ENCODE results near the gene KMT5B.
A peak's percentile ranks its signal among the peaks of the same experiment; 100 is the strongest.

KMT5B gene

DNA sequence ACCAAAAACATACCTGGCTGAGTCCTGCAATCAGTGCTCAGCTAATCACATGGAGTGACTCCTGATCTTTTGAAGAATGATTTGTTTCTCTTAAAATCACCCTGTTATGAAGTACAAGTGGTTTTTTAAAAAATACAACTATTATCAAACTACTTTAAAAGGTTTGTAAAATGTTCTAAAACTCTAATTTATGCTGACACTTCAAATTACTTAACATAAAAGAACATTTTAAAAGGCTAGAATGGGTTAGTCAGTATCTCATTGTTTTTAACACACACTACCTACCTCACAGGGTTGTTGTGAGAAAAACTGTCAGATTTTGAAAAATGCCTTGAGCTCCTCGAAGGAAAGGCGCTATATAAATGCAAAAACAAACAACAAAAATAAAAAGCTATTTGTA is 33.2 kb downstream of the KMT5B start:
- no peak for DNase-seq (ENCODE audit: low spot score)

DNA sequence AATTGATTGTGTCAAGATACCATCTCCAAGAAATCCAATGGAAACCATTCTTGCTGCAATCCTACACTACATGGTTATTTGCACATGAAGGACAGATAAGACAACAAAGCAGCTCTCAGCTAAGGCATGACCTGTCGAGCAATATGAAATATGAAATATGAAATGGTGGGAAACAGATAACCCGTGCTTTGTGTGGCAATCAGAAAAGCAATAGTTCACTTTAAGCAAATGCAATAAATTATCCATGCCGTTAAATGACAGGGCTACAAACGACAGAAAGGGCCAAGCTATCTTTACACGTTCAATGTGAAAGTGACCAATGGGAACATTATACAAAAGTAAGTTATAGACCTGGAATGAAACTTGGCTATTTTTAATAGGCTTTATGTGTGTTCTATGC is 35.2 kb downstream of the KMT5B start:
- DNase-seq (ENCODE audit: low spot score) = no peak

DNA sequence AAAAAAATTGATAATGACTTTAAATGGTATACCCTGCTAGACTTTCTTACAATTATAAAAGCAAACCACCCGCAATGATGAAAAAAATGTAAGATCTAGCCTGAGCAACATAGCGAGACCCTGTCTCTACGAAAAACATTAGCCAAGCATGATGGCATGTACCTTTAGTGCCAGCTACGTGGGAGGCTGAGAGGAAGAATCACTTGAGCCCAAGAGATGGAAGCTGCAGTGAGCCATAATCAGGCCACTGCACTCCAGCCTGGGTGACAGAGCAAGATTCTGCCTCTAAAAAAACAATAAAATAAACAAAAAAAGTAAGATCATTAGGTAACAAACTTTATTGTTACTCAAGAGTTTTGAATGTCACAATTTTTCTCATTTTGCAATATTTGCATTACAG is 39.2 kb downstream of the KMT5B start:
- no peak for DNase-seq (ENCODE audit: low spot score)

DNA sequence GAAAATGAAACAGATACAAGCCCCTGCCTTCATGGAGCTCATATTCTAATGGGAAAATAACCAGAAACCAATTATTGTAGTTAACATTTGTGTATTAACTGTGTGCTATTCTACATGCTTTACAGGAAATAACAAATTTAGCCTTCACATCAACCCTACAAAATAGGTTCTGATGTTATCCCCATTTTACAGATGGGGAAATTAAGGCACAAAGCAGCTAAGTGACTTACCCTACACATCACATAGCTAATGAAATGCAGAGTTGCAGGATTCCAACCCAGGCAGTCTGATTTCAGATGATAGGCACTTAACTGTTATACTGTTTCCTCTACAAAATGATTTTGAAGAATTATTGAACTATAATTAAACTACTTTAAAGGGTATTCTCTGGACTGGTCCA is 43.7 kb downstream of the KMT5B start:
- no peak for DNase-seq (ENCODE audit: low spot score)

DNA sequence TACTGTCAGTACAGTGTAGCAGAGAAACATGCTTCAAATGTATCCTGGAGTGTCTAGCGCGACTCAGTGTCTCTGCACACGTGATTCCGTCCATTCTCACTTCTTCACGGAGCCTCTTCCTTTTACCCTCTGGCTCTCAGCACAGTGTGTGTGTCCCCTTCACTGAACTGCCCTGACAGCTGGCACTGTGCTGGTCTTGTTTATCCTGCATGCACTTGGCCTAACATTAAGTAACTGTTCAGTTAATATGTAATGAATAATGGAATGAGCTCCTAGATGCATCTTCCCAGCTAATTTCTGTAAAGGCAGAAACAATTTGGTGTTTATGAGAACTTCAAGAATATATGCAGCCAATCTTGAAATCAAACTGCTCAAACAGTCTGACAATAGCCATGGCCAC is 44.4 kb downstream of the KMT5B start:
- DNase-seq (ENCODE audit: low spot score) = no peak

DNA sequence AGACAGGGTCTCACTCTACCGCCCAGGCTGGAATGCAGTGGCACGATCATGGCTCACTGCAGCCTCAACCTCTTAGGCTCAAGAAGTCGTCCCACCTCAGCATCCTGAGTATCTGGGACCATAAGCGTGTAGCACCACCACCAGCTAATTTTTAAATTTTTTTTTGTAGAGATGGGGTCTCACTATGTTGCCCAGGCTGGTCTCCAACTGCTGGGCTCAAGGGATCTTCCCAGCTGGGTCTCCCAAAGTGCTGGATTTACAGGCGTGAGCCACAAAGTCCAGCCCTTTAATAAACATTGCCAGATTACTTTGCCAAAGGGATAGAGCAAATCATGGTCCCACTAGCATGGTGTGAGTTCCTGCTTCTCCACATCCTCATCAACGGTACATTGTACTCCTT is 45.6 kb downstream of the KMT5B start:
- no peak for DNase-seq (ENCODE audit: low spot score)

DNA sequence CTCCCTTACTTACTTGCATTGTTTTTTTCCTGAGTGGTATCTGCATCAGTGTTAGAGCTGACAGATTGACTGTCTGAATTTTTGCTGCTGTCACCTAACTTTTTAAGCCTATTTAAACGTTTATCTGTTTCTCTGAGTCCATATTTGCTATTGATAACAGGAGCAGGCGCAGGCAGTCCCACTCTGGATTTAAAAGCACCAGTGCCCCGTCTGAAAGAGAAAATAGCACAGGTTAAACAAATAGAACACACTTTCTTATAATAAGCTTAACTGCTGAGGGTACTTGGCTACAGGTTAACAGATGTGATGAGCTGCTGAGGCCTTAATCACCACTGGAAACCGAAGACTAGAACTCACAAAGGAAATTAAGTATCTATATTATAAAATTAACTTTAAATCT is 46.1 kb downstream of the KMT5B start:
- no peak for DNase-seq (ENCODE audit: low spot score)

DNA sequence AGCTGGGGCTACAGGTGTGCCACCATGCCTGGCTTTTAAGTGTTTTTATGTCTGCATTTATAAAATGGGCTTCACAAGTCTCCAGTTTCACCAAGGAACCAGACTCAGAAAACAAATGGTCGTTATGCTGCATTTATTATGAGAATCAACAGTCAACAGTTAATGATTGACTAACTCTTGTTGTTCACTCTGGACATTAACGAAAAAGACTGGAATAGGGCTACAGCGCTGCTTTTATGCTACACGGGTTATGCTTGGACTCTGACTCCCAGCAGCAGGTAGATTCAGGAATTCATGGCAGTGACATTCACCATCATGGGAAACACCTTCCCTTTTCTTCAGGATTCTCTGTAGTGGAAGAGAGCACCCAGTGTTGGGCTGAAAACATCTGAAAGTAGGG is 47.5 kb downstream of the KMT5B start:
- no peak for DNase-seq (ENCODE audit: low spot score)

DNA sequence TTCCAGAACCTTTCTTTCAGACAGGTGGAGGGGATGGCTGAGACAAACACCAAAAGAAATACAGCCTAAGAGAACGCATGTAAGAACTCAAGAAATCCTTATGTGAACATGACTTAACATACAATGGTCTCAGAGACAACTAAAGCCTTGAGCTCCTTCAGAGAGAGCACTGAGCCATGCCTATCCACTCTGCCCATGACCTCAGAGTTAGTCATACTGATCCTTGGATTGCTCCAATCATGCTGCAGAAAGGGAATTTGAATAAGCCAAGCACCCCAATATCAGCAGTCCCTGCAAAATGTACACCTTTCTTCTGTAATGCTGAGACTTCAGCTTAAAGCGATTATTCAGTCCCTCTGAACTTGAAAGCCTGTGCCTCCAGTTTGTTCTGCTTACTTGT is 48.7 kb downstream of the KMT5B start:
- no peak for DNase-seq (ENCODE audit: low spot score)

DNA sequence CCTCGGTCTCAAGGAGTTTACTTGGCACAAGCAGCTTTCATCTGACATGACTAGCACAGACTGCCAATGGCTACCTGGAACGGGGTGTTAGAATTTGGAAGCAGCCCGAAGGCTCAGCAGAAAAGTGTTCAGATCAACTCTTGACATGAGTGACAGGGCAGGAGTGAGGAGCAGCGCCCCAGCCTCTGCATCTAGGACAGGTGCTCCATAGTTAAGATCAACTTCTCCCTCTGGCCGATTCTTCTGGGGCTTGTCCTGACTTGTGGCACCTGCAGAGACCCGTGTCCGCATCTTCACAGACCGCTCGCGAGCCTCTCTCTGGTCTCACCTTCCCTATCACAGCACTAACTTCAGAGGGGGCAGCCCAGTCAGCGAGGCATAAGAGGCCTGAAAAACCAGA is 49.4 kb downstream of the KMT5B start:
- DNase-seq (ENCODE audit: low spot score) = no peak

DNA sequence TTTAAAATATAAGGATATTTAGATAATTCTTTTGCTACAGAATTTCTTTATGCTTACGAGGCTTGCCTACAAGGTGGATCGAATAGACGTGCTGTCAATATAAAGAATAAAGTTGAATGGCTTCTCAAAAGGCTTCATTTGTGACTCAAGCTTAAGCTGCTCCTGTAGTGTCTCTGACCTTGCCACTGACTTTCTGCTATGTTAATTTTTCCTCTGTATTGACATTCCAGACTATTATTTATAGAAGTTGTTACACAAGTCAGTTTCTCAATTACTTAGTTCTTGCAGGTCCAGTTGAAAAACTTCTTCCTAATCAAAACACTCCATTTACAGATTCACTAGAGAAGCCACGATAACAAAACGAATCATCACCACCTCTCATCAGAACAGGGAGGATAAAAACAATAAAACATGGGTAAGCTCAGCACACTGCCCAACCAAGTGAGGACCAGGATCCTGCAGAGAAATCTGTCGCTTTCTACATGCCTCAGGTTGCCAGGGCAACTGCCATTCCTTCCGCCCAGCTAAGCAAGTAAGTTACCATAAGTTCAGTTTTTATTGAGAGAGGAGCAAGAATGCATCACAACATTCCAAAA is 52.9 kb downstream of the KMT5B start:
- no peak for DNase-seq (ENCODE audit: low spot score)

DNA sequence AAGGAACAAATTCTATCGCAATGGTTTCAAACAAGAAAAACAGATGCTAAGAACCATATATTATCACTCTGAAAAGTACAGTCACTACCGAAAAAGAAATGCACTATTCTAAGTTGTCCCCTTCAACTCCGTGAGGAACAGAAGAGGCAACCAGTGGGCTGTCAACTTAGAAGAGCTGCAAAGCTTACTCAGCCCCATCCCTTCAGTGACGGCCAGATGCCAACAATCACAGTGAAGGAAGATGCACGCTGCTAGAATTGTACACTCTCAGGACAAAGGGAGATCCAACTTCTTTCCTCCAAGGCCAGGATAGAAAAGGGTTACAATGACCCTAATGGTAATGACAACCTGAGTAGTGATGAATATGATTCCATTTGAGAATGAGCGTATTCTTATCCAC is 53.4 kb downstream of the KMT5B start:
- DNase-seq (ENCODE audit: low spot score) = no peak

DNA sequence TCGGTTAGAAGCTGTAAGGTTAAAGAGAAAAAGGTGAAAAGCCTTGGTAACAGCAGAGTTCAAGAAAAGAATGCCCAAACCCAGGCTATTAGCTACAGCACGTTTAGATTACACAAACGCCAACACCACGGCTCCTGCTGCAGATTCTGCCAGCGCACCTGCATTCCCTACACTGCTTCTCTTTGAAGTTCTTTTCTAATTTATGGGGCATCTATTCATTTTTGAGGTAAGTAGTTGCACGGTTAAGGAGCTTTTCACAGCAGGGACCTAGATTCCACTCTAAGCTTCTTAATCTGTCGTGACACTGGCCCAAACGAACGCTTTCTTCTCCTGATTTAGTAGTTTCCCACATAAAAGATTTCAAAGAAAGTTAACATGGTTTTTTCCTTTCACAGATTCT is 53.9 kb downstream of the KMT5B start:
- DNase-seq (ENCODE audit: low spot score) = no peak

DNA sequence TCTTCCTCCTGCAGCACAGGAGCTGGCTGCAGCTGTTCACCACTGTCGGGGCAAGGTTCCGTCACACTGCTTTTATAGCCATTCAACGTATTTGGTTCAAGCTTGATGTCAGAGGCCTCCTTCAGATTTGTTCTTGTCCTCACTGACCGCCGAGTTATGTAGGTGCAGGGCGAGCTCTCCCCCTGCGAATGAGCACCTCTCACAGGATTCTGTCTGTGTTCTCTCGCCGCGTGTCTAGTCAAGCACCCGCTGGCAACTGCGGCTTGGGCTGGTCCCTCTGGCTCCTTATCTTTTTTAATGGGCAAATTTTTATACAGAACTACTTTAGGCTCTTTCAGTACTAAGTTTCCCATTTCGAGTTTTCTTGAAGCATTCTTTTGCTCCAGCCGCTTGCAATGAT is 54.5 kb downstream of the KMT5B start:
- no peak for DNase-seq (ENCODE audit: low spot score)

DNA sequence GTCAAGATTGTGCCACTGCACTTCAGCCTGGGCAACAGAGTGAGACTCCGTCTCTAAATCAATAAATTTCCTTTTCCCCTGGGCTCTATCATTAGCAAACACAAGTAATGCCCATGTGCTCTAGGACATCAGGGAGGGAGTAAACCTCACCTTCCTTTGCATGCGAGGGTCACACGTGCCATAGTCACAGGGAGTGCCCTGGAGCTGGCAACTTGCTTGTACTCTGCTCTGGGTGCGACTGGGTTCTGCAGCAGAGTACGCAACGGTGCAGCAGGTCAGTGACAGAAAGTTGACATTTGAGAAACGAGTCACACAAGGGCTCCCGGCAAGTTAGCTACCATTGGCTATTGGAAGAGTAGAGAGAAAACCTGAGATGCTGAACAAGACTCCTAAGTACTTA is 59.4 kb downstream of the KMT5B start:
- DNase-seq (ENCODE audit: low spot score) = no peak

DNA sequence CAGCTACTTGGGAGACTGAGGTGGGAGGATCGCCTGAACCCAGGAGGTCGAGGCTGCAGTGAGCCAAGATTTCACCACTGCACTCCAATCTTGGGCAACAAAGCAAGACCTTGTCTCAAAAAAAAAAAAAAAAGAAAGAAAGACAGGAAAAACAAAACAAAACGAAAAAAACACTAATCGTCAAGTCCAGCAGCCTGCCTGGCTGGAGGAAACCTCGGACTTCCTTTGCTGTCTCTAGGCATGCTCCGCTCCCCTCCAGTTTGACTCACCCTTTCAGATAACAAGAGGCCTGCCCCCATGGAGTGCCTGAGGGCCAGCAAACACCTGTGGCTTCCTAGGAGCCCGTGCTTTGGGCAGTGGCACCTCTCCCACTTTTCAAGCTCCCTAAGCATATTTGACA is 63.1 kb downstream of the KMT5B start:
- no peak for DNase-seq (ENCODE audit: low spot score)

DNA sequence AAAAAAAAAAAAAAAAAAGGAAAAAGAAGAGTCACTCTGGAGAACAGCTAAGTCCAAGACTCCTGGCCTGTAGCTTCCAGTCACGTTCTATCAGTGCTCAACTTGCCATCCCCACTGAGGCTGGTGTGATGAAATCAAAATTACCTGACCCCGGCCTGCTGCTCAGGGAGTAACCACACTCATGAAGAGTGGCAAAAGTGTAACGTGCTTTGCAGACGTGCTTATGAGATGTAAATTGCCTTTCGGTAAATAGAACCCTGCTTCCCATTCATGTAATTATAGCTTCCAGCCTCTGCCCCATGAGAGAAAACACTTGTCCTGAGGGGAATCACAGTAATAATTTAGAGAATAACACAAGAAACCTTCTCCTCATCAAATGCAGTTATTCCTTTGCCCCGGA is 63.7 kb downstream of the KMT5B start:
- DNase-seq (ENCODE audit: low spot score) = no peak

DNA sequence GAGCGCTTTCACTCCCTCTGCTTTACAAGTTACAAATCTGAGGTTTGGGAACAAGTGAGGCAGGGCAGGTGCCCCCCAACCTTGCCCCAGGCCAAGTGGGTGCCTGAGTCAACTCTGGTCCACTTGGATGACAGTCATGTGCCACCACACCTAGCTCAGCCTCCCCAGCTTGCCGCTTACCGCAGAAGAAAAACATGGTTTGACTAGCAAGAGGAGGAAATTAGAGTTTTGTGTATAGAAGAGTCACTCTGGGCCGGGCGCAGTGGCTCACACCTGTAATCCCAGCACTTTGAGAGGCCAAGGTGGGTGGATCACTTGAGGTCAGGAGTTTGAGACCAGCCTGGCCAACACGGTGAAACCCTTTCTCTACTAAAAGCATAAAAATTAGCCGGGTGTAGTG is 64.2 kb downstream of the KMT5B start:
- DNase-seq (ENCODE audit: low spot score) = no peak

DNA sequence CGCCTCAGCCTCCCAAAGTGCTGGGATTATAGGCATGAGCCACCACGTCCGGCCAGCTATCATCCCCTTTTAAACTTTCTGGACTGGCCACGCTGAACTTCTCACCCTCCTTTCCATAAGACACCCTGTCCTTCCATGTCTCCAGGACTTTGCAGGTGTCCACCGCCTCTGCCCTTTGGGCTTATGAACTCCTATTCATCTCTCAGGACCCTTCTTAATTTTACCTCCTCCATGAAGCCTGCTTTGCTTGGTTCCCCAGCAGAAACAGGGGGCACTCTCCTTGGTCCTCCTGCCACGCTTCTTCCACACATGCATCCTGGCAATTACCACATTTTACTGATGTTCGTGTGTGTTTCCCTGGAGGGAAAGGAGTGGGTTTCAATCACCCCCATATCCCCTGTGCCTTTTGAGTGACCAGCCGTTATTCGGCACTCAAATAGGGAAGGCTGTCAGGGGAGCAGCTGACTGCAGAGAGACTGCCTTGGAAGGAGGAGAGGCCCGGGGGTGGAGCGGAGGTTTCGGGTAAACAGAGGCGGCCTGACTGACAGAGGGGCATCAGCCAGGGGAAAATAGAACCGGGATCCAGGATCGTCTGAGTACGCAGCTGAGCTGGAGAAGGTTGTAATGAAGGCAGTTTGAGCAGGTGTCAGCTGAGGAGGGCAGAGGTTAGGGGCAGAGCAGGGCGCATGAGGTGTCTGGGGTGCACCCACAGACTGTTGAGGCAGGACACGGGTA is 64.9 kb downstream of the KMT5B start:
- no peak for DNase-seq (ENCODE audit: low spot score)

DNA sequence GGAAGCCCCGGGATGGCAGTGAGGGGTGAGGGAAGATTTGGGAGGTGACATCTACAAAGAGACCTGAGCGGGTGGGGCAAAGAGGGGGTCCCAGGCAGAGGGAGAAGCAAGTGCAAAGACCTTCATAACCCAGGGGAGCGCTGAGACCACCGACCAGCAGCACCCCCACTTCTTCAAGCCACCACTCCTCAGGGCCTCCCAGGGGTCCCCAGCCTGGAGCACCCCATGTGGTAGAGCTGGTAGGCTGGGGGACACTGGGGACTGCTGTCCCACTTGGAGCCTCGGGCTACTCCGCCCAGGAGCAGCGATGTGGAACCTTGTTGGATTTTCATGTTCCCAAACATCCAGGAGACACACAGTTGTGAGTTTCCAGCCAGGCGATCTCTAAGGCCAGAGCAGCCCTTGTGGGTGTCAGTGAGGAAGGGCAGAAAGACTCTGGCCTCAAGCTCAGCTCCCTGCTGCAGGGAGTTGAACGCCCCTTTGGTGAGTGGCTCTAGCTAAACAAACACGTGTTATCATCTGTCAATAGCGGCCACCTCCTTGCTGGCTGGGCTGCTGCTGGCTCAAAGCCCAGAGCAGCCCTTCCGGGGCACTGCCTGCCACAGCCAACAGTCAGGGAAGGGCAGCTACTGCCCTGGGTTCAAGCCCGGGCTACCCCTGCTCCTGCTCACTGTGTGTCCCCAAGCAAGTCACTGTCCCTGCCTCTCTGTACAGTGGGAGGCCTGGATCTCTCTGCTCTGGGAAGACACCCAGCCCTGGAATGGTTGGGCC is 66.2 kb downstream of the KMT5B start:
- peak; percentile 36 for DNase-seq (ENCODE audit: low spot score)

DNA sequence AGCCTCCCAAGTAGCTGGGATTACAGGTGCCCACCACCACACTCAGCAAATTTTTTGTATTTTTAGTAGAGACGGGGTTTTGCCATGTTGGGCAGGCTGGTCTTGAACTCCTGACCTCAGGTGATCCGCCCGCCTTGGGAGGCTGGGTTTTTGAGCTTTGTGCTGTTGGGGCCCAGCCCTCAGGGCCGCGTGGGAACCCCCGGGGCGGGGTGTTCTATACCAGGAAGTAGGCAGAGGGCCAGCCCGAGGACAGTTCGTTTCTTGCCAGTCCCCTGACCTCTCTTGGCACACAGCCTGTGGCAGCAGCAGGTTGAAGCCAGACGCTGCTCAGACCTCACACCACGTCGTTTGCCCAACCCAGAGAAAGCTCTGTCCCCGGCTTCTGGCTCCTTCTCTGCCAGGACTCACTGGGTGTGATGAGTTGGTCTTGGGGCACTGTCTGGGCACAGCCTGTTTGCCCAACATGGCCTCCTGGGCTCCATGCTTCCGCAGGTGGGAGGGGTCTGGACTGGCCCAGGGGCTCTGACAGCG is 67.0 kb downstream of the KMT5B start:
- no peak for DNase-seq (ENCODE audit: low spot score)

DNA sequence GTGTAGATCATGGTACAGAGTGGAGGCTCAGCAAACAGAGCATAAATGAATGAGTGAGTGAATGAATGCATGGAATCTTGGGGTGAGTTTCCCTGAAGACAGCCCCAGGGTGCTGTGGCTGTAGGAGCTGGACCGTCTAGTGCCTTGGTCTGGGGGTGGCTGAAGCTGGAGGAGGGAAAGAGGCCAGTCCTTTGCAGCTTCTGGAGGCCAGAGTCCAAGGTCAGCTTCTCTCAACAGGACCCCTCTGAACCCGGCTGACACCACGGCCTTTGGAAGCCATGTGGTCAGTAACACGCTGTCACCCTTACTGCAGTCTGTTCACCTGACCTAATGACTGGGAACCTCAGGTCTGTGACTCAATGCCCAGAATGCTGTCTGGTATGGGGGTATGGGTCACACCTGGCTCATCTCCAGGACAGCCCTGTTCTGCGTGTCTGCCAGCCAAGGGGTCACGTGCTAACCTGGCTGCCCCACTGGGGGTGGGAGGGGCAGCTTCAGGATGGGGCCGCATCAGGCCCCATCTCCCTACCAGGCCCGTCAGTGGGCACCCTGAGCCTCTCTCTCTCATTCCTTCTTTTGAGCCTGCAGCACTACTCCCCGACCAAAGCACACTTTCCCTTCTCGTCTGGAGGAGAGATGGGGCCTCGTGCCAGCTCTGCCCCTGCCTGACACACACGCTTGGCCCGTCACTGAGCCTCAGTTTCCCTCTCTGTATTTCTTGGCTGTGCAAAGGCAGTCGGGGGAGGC is 67.8 kb downstream of the KMT5B start:
- DNase-seq (ENCODE audit: low spot score) = no peak

DNA sequence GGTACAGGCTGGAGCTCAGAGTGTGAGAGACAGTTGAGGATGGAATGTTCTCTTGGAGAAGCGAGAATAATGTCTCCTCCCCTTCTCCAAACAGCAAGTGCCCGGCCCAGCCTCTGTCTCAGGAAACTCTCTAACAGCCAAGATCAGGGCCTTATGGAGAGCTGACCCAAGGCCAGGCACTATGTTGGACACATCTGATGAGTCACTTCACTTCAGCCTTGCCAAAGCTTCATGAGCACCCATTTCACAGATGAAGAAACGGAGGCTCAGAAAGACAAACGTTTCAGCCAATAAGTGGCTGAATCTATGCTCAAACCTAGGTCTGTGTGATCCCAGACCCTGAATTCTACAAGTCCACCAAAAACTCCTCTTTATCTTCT is 69.8 kb downstream of the KMT5B start:
- no peak for DNase-seq (ENCODE audit: low spot score)
